Ascending aorta (tissue), 2 donors: ENCODE measurements around the gene NAP1L1. TPM values are rescaled to one million over a fixed set of nuclear protein-coding genes. Genes with fewer than 3 reads are reported as not detected.
"Not testable (repeated sequence)": the region's sequence is repeated elsewhere in the genome, so short reads cannot be mapped to it uniquely, and the experiment has no call there.

ENCODE experiments used
- DNase-seq, 2 donors: peaks; one replicate each; pipeline ENCODE4 v3.0.0-alpha.2; 2019; ENCODE audit warnings: low spot score in 2 of 2
- H3K27ac ChIP-seq, 2 donors: fragments of 200-600 bp; sonication (generic); one replicate each; pipeline ENCODE4 v1.5.1; 2016 to 2017; ENCODE audit warnings: mild to moderate bottlenecking in 1 of 2
- H3K27me3 ChIP-seq: fragments of 200-600 bp; sonication (generic); one replicate; pipeline ENCODE4 v1.5.1; 2017
- H3K36me3 ChIP-seq, 2 donors: fragments of 200-600 bp; sonication (generic); one replicate each; pipeline ENCODE4 v1.5.1; 2016
- H3K4me1 ChIP-seq, 2 donors: fragments of 200-600 bp; sonication (generic); one replicate each; pipeline ENCODE4 v1.5.1; 2016 to 2017; ENCODE audit warnings: mild to moderate bottlenecking in 1 of 2
- H3K4me3 ChIP-seq, 2 donors: fragments of 200-600 bp; sonication (generic); one replicate each; pipeline ENCODE4 v1.5.1; 2016 to 2017; ENCODE audit warnings: mild to moderate bottlenecking in 1 of 2
- H3K9me3 ChIP-seq, 2 donors: fragments of 200-600 bp; sonication (generic); one replicate each; pipeline ENCODE4 v1.5.1; 2016
- CTCF ChIP-seq, 3 experiments: fragments of 200-600 bp in 2 of 3; fragments of 450-650 bp in 1 of 3; sonication (generic) in 2 of 3; IDR thresholded peaks; one replicate each; pipeline ENCODE4 v1.5.1; 2016 to 2019; ENCODE audit warnings: antibody characterized with exemption in 3 of 3, mild to moderate bottlenecking in 1 of 3, moderate library complexity in 1 of 3
- intact Hi-C: fragments of 100-400 bp; cut with DNase I; formaldehyde crosslinking; loops from one replicate; pipeline ENCODE4 v1.15.1; 2023
- total RNA-seq: library from RNA; depleted of rRNA; stranded (reverse); fragments of >200 nt; gene quantifications from one replicate; pipeline ENCODE4 v1.1.0, GENCODE V29; 2016

The NAP1L1 gene
- total RNA-seq, 1 donor from 2014 or later = 116 TPM

- DNase-seq = no peak
- Histone ChIP-seq H3K36me3 (no peaks in the 10 kb centered on the region), H3K9me3 (no peaks in the 10 kb centered on the region), H3K27me3 (no peaks in the 10 kb centered on the region), H3K4me3 (no peak overlapping the region), H3K4me1 (no peaks in the 10 kb centered on the region), H3K27ac (no peak overlapping the region)
- intact Hi-C loops = no loop called here
- TF ChIP-seq CTCF (IDR thresholded peaks at IDR 0.05) = no peak
Observed at GRCh38 chr12:75991753-75992152, 92.7 kb downstream of the NAP1L1 start.

- Histone ChIP-seq H3K36me3 (no peaks in the 10 kb centered on the region), H3K4me3 (no peak overlapping the region), H3K27ac (no peak overlapping the region), H3K27me3 (no peaks in the 10 kb centered on the region), H3K4me1 (no peaks in the 10 kb centered on the region), H3K9me3 (no peaks in the 10 kb centered on the region)
- TF ChIP-seq CTCF (IDR thresholded peaks at IDR 0.05) = no peak
- no peak for DNase-seq
- intact Hi-C loops = no loop called here
Observed at GRCh38 chr12:75990189-75990912, 94.1 kb downstream of the NAP1L1 start.

GRCh38 chr12:75987709-75988108, 96.8 kb downstream of the NAP1L1 start:
- intact Hi-C loops = not testable (repeated sequence)

More at GRCh38 chr12:75987709-75988108, 96.8 kb downstream of the NAP1L1 start:
- not testable (repeated sequence) for H3K9me3 ChIP-seq, H3K4me3 ChIP-seq, H3K27me3 ChIP-seq, H3K4me1 ChIP-seq, H3K27ac ChIP-seq, DNase-seq, H3K36me3 ChIP-seq

Other genes starting within 250 kb of the NAP1L1 start
- gene PHLDA1, start 52.9 kb downstream of the NAP1L1 start, total RNA-seq = 11.8 TPM